ENCODE data around the gene TMEM18. TPM values are rescaled to one million over a fixed set of nuclear protein-coding genes. Genes with fewer than 3 reads are reported as not detected.

TMEM18 gene
- total RNA-seq, 1 experiment from 2014 or later, result 49.6 TPM

GRCh38 chr2:668000-668398, 9.2 kb downstream of the TMEM18 start:
- CTCF ChIA-PET, result no interaction called here
- in situ Hi-C loops (cut with HindIII; ENCODE audit: low pct_unique_long_range_greater_than_20kb, low sequenced_read_pairs), result no loop called here

DNA sequence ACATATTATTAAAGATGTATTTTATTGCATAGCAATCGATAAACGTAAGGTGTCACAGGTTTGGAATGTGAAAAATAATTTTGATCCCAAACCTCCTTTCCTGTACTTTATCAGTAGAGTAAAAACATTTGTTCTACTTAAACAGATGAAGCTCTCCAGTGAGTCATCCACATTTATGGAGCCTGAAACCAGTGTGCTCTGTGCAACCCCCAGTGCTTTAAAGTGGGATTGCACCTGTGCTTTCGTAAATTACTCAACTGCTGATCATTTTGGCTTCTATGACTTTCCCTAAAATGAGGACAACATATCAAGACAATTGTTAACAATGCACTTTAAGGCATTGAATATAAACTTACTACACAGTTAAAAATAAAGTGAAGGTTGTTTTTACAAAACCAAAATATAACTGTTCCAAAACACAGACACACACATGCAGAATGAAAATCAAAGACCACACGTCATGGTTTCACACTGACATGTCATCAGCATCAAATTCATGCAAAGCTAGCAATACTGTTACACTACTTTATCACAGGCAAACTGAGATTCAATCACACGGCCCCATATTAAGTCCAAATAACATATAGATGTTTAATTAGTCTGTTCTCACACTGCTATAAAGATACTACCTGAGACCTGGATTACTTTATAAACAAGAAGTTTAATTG, 9.7 kb downstream of the TMEM18 start:
- POLR2A ChIA-PET, result no interaction called here
- H3K4me1 ChIP-seq (ENCODE audit: control insufficient read depth, insufficient read depth, low read length), result no peaks in the 10 kb centered on the region
- no peak overlapping the region for H3K27ac ChIP-seq (ENCODE audit: low read length)
- H3K4me3 ChIP-seq (ENCODE audit: low read depth in 2 of 2, low read length in 2 of 2), result no peak overlapping the region
- in situ Hi-C loops (cut with HindIII; ENCODE audit: low pct_unique_long_range_greater_than_20kb, low sequenced_read_pairs), result no loop called here
- peaks cover 14% of the 10 kb centered on the region for H3K36me3 ChIP-seq (ENCODE audit: control insufficient read depth, insufficient read depth, low read length)
- no peaks in the 10 kb centered on the region for H3K27me3 ChIP-seq (ENCODE audit: control insufficient read depth, insufficient read depth, low read length)
- TF ChIP-seq SIN3A (IDR thresholded peaks at IDR 0.05; ENCODE audit: borderline replicate concordance, insufficient read depth, low read depth, low read length) (no peak), CTCF (IDR thresholded peaks at IDR 0.05) (no peak), POLR2AphosphoS5 (IDR thresholded peaks at IDR 0.05; ENCODE audit: low read depth, low read length) (no peak), REST (IDR thresholded peaks at IDR 0.05; ENCODE audit: insufficient read depth in 1 of 2, low read depth in 2 of 2, low read length in 1 of 2) (no peak), TCF7L2 (IDR thresholded peaks at IDR 0.05; ENCODE audit: low read depth, low read length) (no peak)
- CTCF ChIA-PET, result no interaction called here
- ATAC-seq, result 0 out of 2 replicates have a peak, but pooled peaks have one; percentile 61
- no TSS peak for BruUV-seq (replicated peaks)
- peaks cover 23% of the 10 kb centered on the region; the same call in 1 of the 2 replicates for H3K9me3 ChIP-seq (ENCODE audit: control insufficient read depth, insufficient read depth, low read depth, low read length)
- DNase-seq (ENCODE audit: low read depth, low spot score), result no peak
- intact Hi-C loops (cut with micrococcal nuclease; ENCODE audit: unreplicated experiment), result no loop called here

More at GRCh38 chr2:668000-668398, 9.2 kb downstream of the TMEM18 start:
- H3K9me3 ChIP-seq (ENCODE audit: control insufficient read depth, insufficient read depth, low read depth, low read length), result peaks cover 23% of the 10 kb centered on the region; the same call in 1 of the 2 replicates
- no peak overlapping the region for H3K27ac ChIP-seq (ENCODE audit: low read length)
- H3K4me1 ChIP-seq (ENCODE audit: control insufficient read depth, insufficient read depth, low read length), result no peaks in the 10 kb centered on the region
- intact Hi-C loops (cut with micrococcal nuclease; ENCODE audit: unreplicated experiment), result no loop called here
- TF ChIP-seq TCF7L2 (IDR thresholded peaks at IDR 0.05; ENCODE audit: low read depth, low read length) (no peak), REST (IDR thresholded peaks at IDR 0.05; ENCODE audit: insufficient read depth in 1 of 2, low read depth in 2 of 2, low read length in 1 of 2) (no peak), SIN3A (IDR thresholded peaks at IDR 0.05; ENCODE audit: borderline replicate concordance, insufficient read depth, low read depth, low read length) (no peak), POLR2AphosphoS5 (IDR thresholded peaks at IDR 0.05; ENCODE audit: low read depth, low read length) (no peak), CTCF (IDR thresholded peaks at IDR 0.05) (no peak)
- H3K27me3 ChIP-seq (ENCODE audit: control insufficient read depth, insufficient read depth, low read length), result no peaks in the 10 kb centered on the region
- peaks cover 15% of the 10 kb centered on the region for H3K36me3 ChIP-seq (ENCODE audit: control insufficient read depth, insufficient read depth, low read length)
- DNase-seq (ENCODE audit: low read depth, low spot score) (no peak), ATAC-seq (no peak)
- BruUV-seq (replicated peaks), result TSS peak; percentile 28
- no peak overlapping the region for H3K4me3 ChIP-seq (ENCODE audit: low read depth in 2 of 2, low read length in 2 of 2)
- POLR2A ChIA-PET, result no interaction called here
